Mammary epithelial cell (primary cell): ENCODE results near the gene MLLT10.

Source experiments
- CTCF ChIP-seq, 2 donors: IDR thresholded peaks in 1 of 2; conservative IDR thresholded peaks in 1 of 2; 2 replicates each; pipeline ENCODE4 v1.5.1; 2011 to 2012; ENCODE audit warnings: inconsistent platforms in 2 of 2, low read length in 2 of 2, mild to moderate bottlenecking in 2 of 2, control low read depth in 1 of 2, low read depth in 1 of 2; ENCODE audit not compliant: insufficient read depth in 1 of 2; ENCODE audit errors: extremely low read depth in 1 of 2
- EZH2 ChIP-seq: IDR thresholded peaks from 2 replicates; pipeline ENCODE4 v1.6.1; 2012; ENCODE audit warnings: low read length, inconsistent platforms, borderline replicate concordance

GRCh38 chr10:21534604-21535493, 817 bp downstream of the MLLT10 start:
- no peak for TF ChIP-seq CTCF (conservative IDR thresholded peaks at IDR 0.05 in 1 of 2, IDR thresholded peaks at IDR 0.05 in 1 of 2; ENCODE audit: extremely low read depth in 1 of 2, insufficient read depth in 1 of 2, low read depth in 1 of 2, low read length in 2 of 2)
- TF ChIP-seq EZH2: no peak
